ENCODE measurements around the gene CRYBG2. TPM values are rescaled to one million over a fixed set of nuclear protein-coding genes. Genes with fewer than 3 reads are reported as not detected.

The CRYBG2 gene
- total RNA-seq, 1 donor from 2014 or later = 19.5 TPM

DNA sequence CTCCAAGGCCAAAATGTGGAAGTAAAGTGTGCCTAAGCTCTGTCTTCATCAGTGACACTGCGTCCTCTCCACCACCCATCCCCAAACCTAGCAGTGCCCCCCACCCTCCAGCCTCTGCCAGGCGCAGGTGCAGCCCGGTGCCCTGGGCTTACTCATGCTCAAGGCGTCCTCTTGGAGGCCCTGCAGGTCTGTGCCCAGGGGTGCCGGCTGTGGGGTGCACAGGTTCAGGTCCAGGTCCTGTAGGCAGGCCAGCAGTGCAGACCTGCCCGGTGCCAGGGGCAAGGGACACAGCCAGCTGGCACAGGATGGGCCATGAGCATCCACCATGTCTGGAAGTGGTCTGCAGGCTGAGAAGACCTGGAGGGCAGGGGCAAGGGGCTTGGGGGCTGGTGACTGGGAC lies 13.5 kb upstream of the CRYBG2 start:
- no peaks in the 10 kb centered on the region for H3K36me3 ChIP-seq (ENCODE audit: control insufficient read depth, insufficient read depth, low read length)
- no peak overlapping the region for H3K4me3 ChIP-seq (ENCODE audit: low read depth, low read length)
- peaks cover 3% of the 10 kb centered on the region for H3K27me3 ChIP-seq (ENCODE audit: control insufficient read depth, insufficient read depth, low read length)
- no peak for TF ChIP-seq CTCF (IDR thresholded peaks at IDR 0.05; ENCODE audit: insufficient read depth, low read length, severe bottlenecking)
- FAIRE-seq (no peak), DNase-seq (ENCODE audit: low read depth) (no peak)

GRCh38 chr1:26364956-26365355 lies 11.0 kb upstream of the CRYBG2 start:
- FAIRE-seq (no peak), DNase-seq (ENCODE audit: low read depth) (no peak)
- no peak for TF ChIP-seq CTCF (IDR thresholded peaks at IDR 0.05; ENCODE audit: insufficient read depth, low read length, severe bottlenecking)
- Histone ChIP-seq H3K4me3 (ENCODE audit: low read depth, low read length) (no peak overlapping the region), H3K27me3 (ENCODE audit: control insufficient read depth, insufficient read depth, low read length) (peaks cover 5% of the 10 kb centered on the region), H3K36me3 (ENCODE audit: control insufficient read depth, insufficient read depth, low read length) (no peaks in the 10 kb centered on the region)

- DNase-seq (ENCODE audit: low read depth) = peak; percentile 58
- peak; percentile 86 for FAIRE-seq
Measured at GRCh38 chr1:26363549-26364448, 9.9 kb upstream of the CRYBG2 start.

DNA sequence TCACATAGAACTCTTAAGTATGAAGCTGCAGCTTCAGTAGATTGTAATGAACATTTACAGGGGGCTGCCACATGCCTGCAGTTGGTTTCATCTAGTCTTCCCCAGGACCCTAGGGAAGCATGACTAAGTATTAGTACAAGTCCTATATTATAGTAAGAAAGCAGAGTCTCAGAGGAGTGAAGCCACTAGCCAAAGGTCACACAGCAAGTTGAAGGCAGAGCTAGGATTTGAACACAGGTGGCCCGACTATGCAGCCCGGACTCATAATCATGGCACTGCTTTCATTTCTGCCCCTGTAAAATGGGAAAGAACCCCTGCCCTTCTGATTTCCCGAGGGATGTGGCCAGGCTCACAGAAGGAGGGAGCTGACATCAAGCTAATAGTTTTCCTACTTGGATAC lies 8.4 kb upstream of the CRYBG2 start:
- H3K4me3 ChIP-seq (ENCODE audit: low read depth, low read length) = no peak overlapping the region
- no peaks in the 10 kb centered on the region for H3K36me3 ChIP-seq (ENCODE audit: control insufficient read depth, insufficient read depth, low read length)
- H3K27me3 ChIP-seq (ENCODE audit: control insufficient read depth, insufficient read depth, low read length) = peaks cover 5% of the 10 kb centered on the region
- TF ChIP-seq CTCF (IDR thresholded peaks at IDR 0.05; ENCODE audit: insufficient read depth, low read length, severe bottlenecking) = no peak
- no peak for DNase-seq (ENCODE audit: low read depth)
- no peak for FAIRE-seq

More at GRCh38 chr1:26363549-26364448, 9.9 kb upstream of the CRYBG2 start:
- Histone ChIP-seq H3K36me3 (ENCODE audit: control insufficient read depth, insufficient read depth, low read length) (no peaks in the 10 kb centered on the region), H3K27me3 (ENCODE audit: control insufficient read depth, insufficient read depth, low read length) (peaks cover 5% of the 10 kb centered on the region), H3K4me3 (ENCODE audit: low read depth, low read length) (no peak overlapping the region)
- peak; percentile 98 for TF ChIP-seq CTCF (IDR thresholded peaks at IDR 0.05; ENCODE audit: insufficient read depth, low read length, severe bottlenecking)

- no peak for TF ChIP-seq CTCF (IDR thresholded peaks at IDR 0.05; ENCODE audit: insufficient read depth, low read length, severe bottlenecking)
- Histone ChIP-seq H3K27me3 (ENCODE audit: control insufficient read depth, insufficient read depth, low read length) (peaks cover 5% of the 10 kb centered on the region), H3K36me3 (ENCODE audit: control insufficient read depth, insufficient read depth, low read length) (no peaks in the 10 kb centered on the region), H3K4me3 (ENCODE audit: low read depth, low read length) (no peak overlapping the region)
- FAIRE-seq (no peak), DNase-seq (ENCODE audit: low read depth) (no peak)
Measured at GRCh38 chr1:26361605-26362122, 7.7 kb upstream of the CRYBG2 start.
